BLaER1 treated with 17β-estradiol and CSF1 and Interleukin-3, amounts not matched to agents 10 nM and 100 nM (cell line): ENCODE measurements around the gene RHPN2.
A peak's percentile ranks its signal among the peaks of the same experiment; 100 is the strongest.

ENCODE experiments used
- H3K27ac ChIP-seq, 11 experiments: shearing (Covaris generic); formaldehyde crosslinking; 2 replicates each; pipeline ENCODE4 v1.8.1; 2022
- H3K27me3 ChIP-seq, 11 experiments: shearing (Covaris generic); formaldehyde crosslinking; 2 replicates each; pipeline ENCODE4 v1.8.1; 2022
- H3K36me3 ChIP-seq, 11 experiments: shearing (Covaris generic); formaldehyde crosslinking; 2 replicates each; pipeline ENCODE4 v1.8.1; 2022
- H3K4me1 ChIP-seq, 10 experiments: shearing (Covaris generic); formaldehyde crosslinking; 2 replicates each; pipeline ENCODE4 v1.8.1; 2022
- H3K4me2 ChIP-seq, 11 experiments: shearing (Covaris generic); formaldehyde crosslinking; 2 replicates each; pipeline ENCODE4 v1.8.1; 2022
- H3K4me3 ChIP-seq, 10 experiments: shearing (Covaris generic); formaldehyde crosslinking; 2 replicates each; pipeline ENCODE4 v1.8.1; 2022
- H3K9ac ChIP-seq, 11 experiments: shearing (Covaris generic); formaldehyde crosslinking; 2 replicates each; pipeline ENCODE4 v1.8.1; 2022
- H3K9me3 ChIP-seq, 11 experiments: shearing (Covaris generic); formaldehyde crosslinking; replicated peaks in 1 of 11; 2 replicates each; pipeline ENCODE4 v1.8.1; 2022
- H4K20me1 ChIP-seq, 11 experiments: shearing (Covaris generic); formaldehyde crosslinking; 2 replicates each; pipeline ENCODE4 v1.8.1; 2022
- Cebpa-rat ChIP-seq, 11 experiments: shearing (Covaris generic); IDR thresholded peaks; 2 replicates each; pipeline ENCODE4 v1.8.1; 2022

RHPN2 gene

GRCh38 chr19:33096005-33096404 is 31.3 kb upstream of the RHPN2 start:
- Histone ChIP-seq H3K9me3 (no peaks in the 10 kb centered on the region), H3K27ac (no peak overlapping the region), H3K36me3 (peaks cover 84 to 99% (median 92%) of the 10 kb centered on the region in 11 experiments), H3K9ac (no peak overlapping the region), H3K4me3 (no peak overlapping the region), H3K27me3 (no peaks in the 10 kb centered on the region), H3K4me2 (no peak overlapping the region), H4K20me1 (peaks cover 0 to 7% (median 0%) of the 10 kb centered on the region in 11 experiments; a peak in 3 of 22 replicates), H3K4me1 (peaks cover 0 to 5% (median 0%) of the 10 kb centered on the region in 10 experiments; a peak in 1 of 20 replicates)
- TF ChIP-seq Cebpa-rat (IDR thresholded peaks at IDR 0.05), result no peak

GRCh38 chr19:33094436-33095067 is 29.9 kb upstream of the RHPN2 start:
- Histone ChIP-seq H3K27ac (no peak overlapping the region), H3K9me3 (no peaks in the 10 kb centered on the region), H3K4me2 (no peak overlapping the region), H4K20me1 (peaks cover 0 to 13% (median 0%) of the 10 kb centered on the region in 11 experiments; a peak in 3 of 22 replicates), H3K4me1 (peaks cover 0 to 5% (median 0%) of the 10 kb centered on the region in 10 experiments; a peak in 1 of 20 replicates), H3K4me3 (no peak overlapping the region), H3K9ac (no peak overlapping the region), H3K36me3 (peaks cover 89 to 99% (median 93%) of the 10 kb centered on the region in 11 experiments), H3K27me3 (no peaks in the 10 kb centered on the region)
- no peak for TF ChIP-seq Cebpa-rat (IDR thresholded peaks at IDR 0.05)

GRCh38 chr19:33093420-33094210 is 28.9 kb upstream of the RHPN2 start:
- H3K9ac ChIP-seq, result no peak overlapping the region; a peak in 1 of 22 replicates
- H4K20me1 ChIP-seq, result peaks cover 0 to 14% (median 0%) of the 10 kb centered on the region in 11 experiments; a peak in 3 of 22 replicates
- H3K27ac ChIP-seq, result no peak overlapping the region
- no peak for TF ChIP-seq Cebpa-rat (IDR thresholded peaks at IDR 0.05)
- H3K4me1 ChIP-seq, result peaks cover 0 to 3% (median 0%) of the 10 kb centered on the region in 10 experiments; a peak in 1 of 20 replicates
- no peaks in the 10 kb centered on the region for H3K9me3 ChIP-seq
- H3K36me3 ChIP-seq, result peaks cover 92 to 100% (median 95%) of the 10 kb centered on the region in 11 experiments
- no peaks in the 10 kb centered on the region for H3K27me3 ChIP-seq
- H3K4me3 ChIP-seq, result no peak overlapping the region
- H3K4me2 ChIP-seq, result no peak overlapping the region

- Histone ChIP-seq H3K9ac (no peak overlapping the region), H3K36me3 (peaks cover 68 to 88% (median 72%) of the 10 kb centered on the region in 11 experiments), H3K27ac (no peak overlapping the region)
These were observed 25.5 kb upstream of the RHPN2 start for GRCh38 chr19:33090179-33090578.

DNA sequence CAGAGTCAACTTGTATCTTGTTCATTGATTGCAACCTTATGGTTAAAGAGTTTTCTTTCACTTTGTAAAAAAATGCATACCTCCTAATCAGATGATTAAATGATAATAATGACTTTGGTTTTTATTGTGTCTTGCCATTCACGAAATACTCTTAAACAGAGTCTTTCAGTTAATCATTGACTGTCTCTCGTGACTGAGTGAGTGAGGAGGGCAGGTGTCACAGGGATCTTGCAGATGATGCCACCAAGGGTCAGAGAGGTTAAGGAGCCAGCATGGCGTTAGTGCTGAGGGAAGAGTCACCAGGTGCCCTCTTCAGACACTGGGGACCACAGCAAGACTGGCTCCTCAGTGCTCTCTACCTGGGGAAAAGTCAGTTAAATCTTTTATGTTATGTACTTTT is 24.3 kb upstream of the RHPN2 start:
- Histone ChIP-seq H3K9ac (no peak overlapping the region), H3K27me3 (no peaks in the 10 kb centered on the region), H3K4me3 (no peak overlapping the region), H3K36me3 (peaks cover 56 to 82% (median 61%) of the 10 kb centered on the region in 11 experiments), H4K20me1 (peaks cover 0 to 13% (median 0%) of the 10 kb centered on the region in 11 experiments; a peak in 3 of 22 replicates), H3K27ac (no peak overlapping the region), H3K4me1 (no peaks in the 10 kb centered on the region), H3K4me2 (no peak overlapping the region), H3K9me3 (no peaks in the 10 kb centered on the region)
- no peak for TF ChIP-seq Cebpa-rat (IDR thresholded peaks at IDR 0.05)

More at GRCh38 chr19:33090179-33090578, 25.5 kb upstream of the RHPN2 start:
- Histone ChIP-seq H3K27me3 (no peaks in the 10 kb centered on the region), H4K20me1 (peaks cover 0 to 9% (median 0%) of the 10 kb centered on the region in 11 experiments; a peak in 3 of 22 replicates), H3K4me1 (no peaks in the 10 kb centered on the region), H3K4me3 (no peak overlapping the region), H3K9me3 (no peaks in the 10 kb centered on the region), H3K4me2 (no peak overlapping the region)
- no peak for TF ChIP-seq Cebpa-rat (IDR thresholded peaks at IDR 0.05)

DNA sequence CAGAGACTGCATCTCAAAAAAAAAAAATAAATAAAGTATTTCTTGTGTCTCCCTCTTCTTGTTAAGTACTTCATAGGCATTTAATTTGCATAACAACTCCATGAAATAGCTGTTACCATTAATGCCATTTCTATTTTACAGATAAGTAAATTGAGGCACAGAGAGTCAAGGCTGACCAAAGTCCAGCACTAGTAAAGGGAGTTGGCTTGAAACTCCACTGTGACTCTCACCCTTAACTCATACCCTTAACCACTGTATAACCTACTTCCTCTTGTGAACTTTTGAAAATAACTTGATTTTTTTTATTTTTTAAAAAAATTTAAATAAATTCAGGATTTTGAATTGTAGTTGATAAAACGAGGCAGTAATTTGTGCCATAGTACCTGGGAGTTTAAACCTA is 22.3 kb upstream of the RHPN2 start:
- H3K27me3 ChIP-seq, result no peaks in the 10 kb centered on the region
- TF ChIP-seq Cebpa-rat (IDR thresholded peaks at IDR 0.05), result no peak
- no peak overlapping the region for H3K9ac ChIP-seq
- peaks cover 6 to 9% (median 8%) of the 10 kb centered on the region in 10 experiments for H3K4me1 ChIP-seq
- no peaks in the 10 kb centered on the region for H3K9me3 ChIP-seq
- H3K27ac ChIP-seq, result no peak overlapping the region
- H3K36me3 ChIP-seq, result peaks cover 36 to 67% (median 41%) of the 10 kb centered on the region in 11 experiments
- no peak overlapping the region for H3K4me3 ChIP-seq
- H3K4me2 ChIP-seq, result no peak overlapping the region
- H4K20me1 ChIP-seq, result peaks cover 0 to 13% (median 0%) of the 10 kb centered on the region in 11 experiments; a peak in 3 of 22 replicates

GRCh38 chr19:33085570-33086128 is 21.0 kb upstream of the RHPN2 start:
- peaks cover 26 to 55% (median 31%) of the 10 kb centered on the region in 11 experiments for H3K36me3 ChIP-seq
- H4K20me1 ChIP-seq, result peaks cover 0 to 13% (median 0%) of the 10 kb centered on the region in 11 experiments; a peak in 3 of 22 replicates
- no peak overlapping the region for H3K4me2 ChIP-seq
- no peaks in the 10 kb centered on the region for H3K27me3 ChIP-seq
- no peak overlapping the region for H3K4me3 ChIP-seq
- no peak for TF ChIP-seq Cebpa-rat (IDR thresholded peaks at IDR 0.05)
- H3K4me1 ChIP-seq, result peaks cover 11 to 14% (median 13%) of the 10 kb centered on the region in 10 experiments
- no peaks in the 10 kb centered on the region for H3K9me3 ChIP-seq
- H3K9ac ChIP-seq, result no peak overlapping the region
- H3K27ac ChIP-seq, result no peak overlapping the region

DNA sequence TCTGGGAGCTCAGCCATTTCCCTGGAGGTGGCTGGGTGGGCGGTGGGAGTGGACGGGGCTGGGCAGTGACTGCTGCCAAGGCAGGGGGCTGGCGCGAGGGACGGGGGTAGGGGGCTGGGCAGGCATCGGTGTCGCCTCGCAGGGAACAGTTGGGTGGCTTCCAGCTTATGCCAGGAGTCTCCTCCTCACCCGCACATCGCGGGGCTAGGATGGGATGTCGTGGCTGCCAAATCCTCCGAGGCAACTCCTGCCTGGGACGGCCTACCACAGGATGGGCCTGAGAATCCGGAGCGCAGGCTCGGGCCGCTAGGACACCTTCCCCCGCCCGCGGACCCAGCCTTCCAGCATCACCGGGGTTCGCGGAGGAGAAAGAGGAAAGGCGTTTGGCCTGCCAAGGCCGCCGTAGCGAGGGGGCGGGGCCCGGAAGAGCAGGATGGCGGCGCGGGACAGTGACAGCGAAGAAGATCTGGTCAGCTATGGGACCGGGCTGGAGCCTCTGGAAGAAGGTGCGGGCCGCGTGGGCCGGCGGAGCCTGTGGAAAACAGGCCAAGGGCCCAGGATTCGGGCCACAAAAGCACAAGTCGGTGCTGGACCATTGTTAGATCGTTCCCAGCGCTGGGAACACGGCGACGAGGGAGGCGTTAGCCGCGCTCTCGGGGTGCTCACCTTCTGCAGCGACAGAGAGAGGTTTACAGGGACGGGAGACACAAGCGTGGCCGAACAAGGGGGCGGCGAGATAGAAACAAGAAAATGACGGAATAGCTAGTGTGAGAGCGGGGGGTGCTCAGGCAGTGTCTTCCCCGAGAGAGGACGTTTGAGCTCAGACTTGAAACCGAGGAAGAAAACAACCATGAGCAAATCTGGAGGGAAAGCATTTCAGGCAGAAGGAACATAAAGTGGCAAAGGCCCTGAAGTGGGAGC is 16.3 kb upstream of the RHPN2 start, which contains the start of gene GPATCH1:
TSS of gene GPATCH1 (plus strand) at position 421 of the 921 bp plus-strand sequence. CDS start at position 434, 13 bp downstream.
- Histone ChIP-seq H3K27ac (peak within 1 kb of the TSS; percentile 65 to 87 (median 79)), H3K9ac (peak within 1 kb of the TSS; percentile 84 to 94 (median 90)), H3K27me3 (no peaks in the 10 kb centered on the region), H3K4me2 (peak within 1 kb of the TSS; percentile 77 to 98 (median 94)), H3K4me1 (peaks cover 21 to 31% (median 25%) of the 10 kb centered on the region in 10 experiments), H3K4me3 (peak within 1 kb of the TSS; percentile 78 to 94 (median 92)), H4K20me1 (peaks cover 0 to 6% (median 0%) of the 10 kb centered on the region in 11 experiments; a peak in 3 of 22 replicates), H3K36me3 (peaks cover 0 to 13% (median 0%) of the 10 kb centered on the region in 11 experiments; a peak in 5 of 22 replicates), H3K9me3 (no peaks in the 10 kb centered on the region)
- no peak for TF ChIP-seq Cebpa-rat (IDR thresholded peaks at IDR 0.05)
